CD4-positive, alpha-beta T cell (primary cell): Measurements from ENCODE around the gene VPS18. TPM values are rescaled to one million over a fixed set of nuclear protein-coding genes. Genes with fewer than 3 reads are reported as not detected.

Source experiments
- ATAC-seq: fragments of 200-7000 bp; cut with Tn5 transposase; one replicate; pipeline ENCODE4 v1.10.0; 2022; ENCODE audit warnings: mild to moderate bottlenecking; ENCODE audit not compliant: poor library complexity
- CTCF ChIA-PET: fragments of 350-600 bp; sonication (Branson Sonifier 250); formaldehyde crosslinking; loops from one replicate; lab custom pipeline; 2021; ENCODE audit warnings: antibody characterized with exemption, inconsistent platforms; lab: Charles Lee
- POLR2A ChIA-PET: fragments of 350-600 bp; sonication (Branson Sonifier 250); formaldehyde crosslinking; loops from one replicate; lab custom pipeline; 2021; ENCODE audit warnings: antibody characterized with exemption, inconsistent platforms; lab: Charles Lee
- DNase-seq, 14 experiments: peaks; one replicate each; pipeline ENCODE4 v3.0.0-alpha.2; 2013 to 2020; ENCODE audit warnings: mixed read lengths in 2 of 14
- H3K27ac ChIP-seq, 2 donors: one replicate each; pipeline versions ENCODE4 v1.5.1 to v1.7.0; 2013; ENCODE audit warnings: low read length in 2 of 2, low read depth in 1 of 2, mild to moderate bottlenecking in 1 of 2
- H3K27me3 ChIP-seq, 2 experiments: 1 replicate in 1 of 2; 2 replicates in 1 of 2; pipeline versions ENCODE4 v1.6.1 to v1.7.0; 2013; ENCODE audit warnings: low read length in 2 of 2, control low read depth in 1 of 2, mild to moderate bottlenecking in 1 of 2, moderate library complexity in 1 of 2; ENCODE audit not compliant: insufficient read depth in 2 of 2, control insufficient read depth in 1 of 2
- H3K36me3 ChIP-seq: one replicate; pipeline ENCODE4 v1.6.1; 2013; ENCODE audit warnings: low read length, control low read depth; ENCODE audit not compliant: insufficient read depth
- H3K4me1 ChIP-seq: one replicate; pipeline ENCODE4 v1.6.1; 2013; ENCODE audit warnings: low read length, control low read depth; ENCODE audit not compliant: insufficient read depth
- H3K4me3 ChIP-seq: one replicate; pipeline ENCODE4 v1.5.1; 2013; ENCODE audit warnings: mild to moderate bottlenecking, low read length, moderate library complexity
- H3K9me3 ChIP-seq, 2 experiments: 1 replicate in 1 of 2; 2 replicates in 1 of 2; pipeline versions ENCODE4 v1.6.1 to v1.7.0; 2013; ENCODE audit warnings: low read length in 2 of 2, mild to moderate bottlenecking in 2 of 2, control low read depth in 1 of 2, moderate library complexity in 1 of 2; ENCODE audit not compliant: control insufficient read depth in 1 of 2, insufficient read depth in 1 of 2
- H3K27ac Mint-ChIP-seq: one replicate; pipeline ENCODE4 v1.8.0; 2020; ENCODE audit warnings: mixed read lengths
- H3K27me3 Mint-ChIP-seq: one replicate; pipeline ENCODE4 v1.8.0; 2021; ENCODE audit warnings: mixed read lengths
- H3K36me3 Mint-ChIP-seq: one replicate; pipeline ENCODE4 v1.8.0; 2021; ENCODE audit warnings: low read depth, mixed read lengths
- H3K4me1 Mint-ChIP-seq: one replicate; pipeline ENCODE4 v1.8.0; 2021; ENCODE audit warnings: low read depth, mixed read lengths
- H3K4me3 Mint-ChIP-seq: one replicate; pipeline ENCODE4 v1.8.0; 2020; ENCODE audit warnings: mild to moderate bottlenecking, mixed read lengths
- H3K9me3 Mint-ChIP-seq: one replicate; pipeline ENCODE4 v1.8.0; 2020; ENCODE audit warnings: mixed read lengths
- CTCF ChIP-seq: fragments of 200-600 bp; IDR thresholded peaks from one replicate; pipeline ENCODE4 v1.8.0; 2022; ENCODE audit warnings: antibody characterized with exemption, mild to moderate bottlenecking
- intact Hi-C, 2 experiments: fragments of 100-400 bp; cut with DNase I in 1 of 2; cut with micrococcal nuclease in 1 of 2; formaldehyde crosslinking; loops; one replicate each; pipeline versions ENCODE4 v1.15.1 to v1.9.0; 2023 to 2025; cut with DNase I, micrococcal nuclease
- total RNA-seq, 174 experiments: library from RNA in 2 of 174; stranded (reverse) in 2 of 174; gene quantifications; one replicate each; pipeline ENCODE4 v1.2.3 and lab custom pipeline; 2021 to 2026

VPS18 gene
- total RNA-seq, 2 experiments from 2014 or later, result 20.8 to 21.7 TPM

DNA sequence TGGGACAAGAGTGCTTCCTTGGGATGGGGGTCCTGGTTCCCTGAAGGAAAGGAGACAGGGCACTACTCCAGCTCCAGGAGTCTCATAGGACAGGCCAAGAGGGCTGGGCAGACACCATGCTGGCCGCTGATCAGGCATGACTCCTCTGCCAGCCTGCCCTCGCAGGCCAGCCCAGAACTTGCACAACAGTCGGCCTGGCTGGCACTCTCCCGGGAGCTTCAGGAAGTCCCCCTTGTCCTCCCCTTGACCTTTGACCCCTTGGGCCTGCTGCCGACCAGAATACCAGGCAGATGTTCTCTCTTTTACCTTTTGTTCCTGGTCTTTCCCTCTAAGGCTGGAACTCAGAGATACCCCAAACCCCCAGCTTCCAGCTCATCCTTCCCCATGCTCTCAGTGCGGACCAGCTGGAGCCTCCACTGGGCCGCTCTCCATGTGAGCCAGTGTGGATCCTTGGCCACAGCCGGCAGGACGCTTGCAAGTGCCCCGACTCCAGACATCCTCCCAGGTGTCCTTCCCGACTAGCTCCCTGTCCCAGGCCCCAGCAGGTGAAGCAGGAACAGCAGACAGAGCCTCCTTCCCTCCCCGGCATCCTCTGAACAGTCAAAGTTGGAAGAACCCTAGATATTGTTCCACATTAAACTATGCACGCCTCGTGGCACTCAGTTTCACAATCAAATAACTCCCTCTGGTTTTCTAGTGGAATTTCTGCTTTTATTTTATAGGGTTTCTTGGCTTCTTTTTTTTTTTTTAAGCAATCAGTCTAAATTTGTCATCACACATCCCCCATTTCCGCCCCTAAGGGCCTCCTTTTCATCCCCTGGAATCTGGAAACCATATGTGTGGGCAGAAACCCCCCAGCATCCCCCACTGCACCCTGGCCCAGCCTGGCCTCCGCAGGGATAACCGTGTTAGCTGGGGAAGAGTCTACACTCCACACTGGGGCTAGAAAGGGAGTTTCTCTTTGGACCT, 15.7 kb downstream of the VPS18 start:
- no peak for ATAC-seq

DNA sequence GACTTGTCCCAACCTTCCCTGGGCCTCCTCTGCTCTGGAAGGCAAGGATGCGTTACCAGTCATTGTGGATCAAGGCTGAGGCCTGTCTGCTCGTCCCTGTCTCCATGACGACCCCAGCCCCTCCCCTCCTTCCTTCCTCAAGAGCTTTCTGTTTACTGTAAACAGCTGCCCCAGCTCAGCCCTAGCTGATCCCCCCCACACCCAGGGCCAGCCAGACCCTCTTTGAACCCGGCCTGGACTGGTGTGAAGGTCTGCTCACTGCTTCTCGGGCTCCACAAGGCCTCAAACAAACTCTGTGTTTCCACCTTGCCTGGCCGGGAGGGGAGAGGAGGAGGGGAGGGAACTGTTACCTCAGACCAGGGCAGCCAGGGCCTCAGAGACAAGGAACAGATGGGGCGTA, 16.9 kb downstream of the VPS18 start:
- DNase-seq, result no peak
- H3K36me3 ChIP-seq, result no peaks in the 10 kb centered on the region
- H3K9me3 ChIP-seq, result no peaks in the 10 kb centered on the region
- Mint-ChIP-seq H3K9me3 (no peaks in the 10 kb centered on the region), H3K36me3 (no peaks in the 10 kb centered on the region), H3K4me1 (peaks cover 16% of the 10 kb centered on the region), H3K27ac (no peak overlapping the region), H3K27me3 (no peaks in the 10 kb centered on the region), H3K4me3 (no peak overlapping the region)
- no peaks in the 10 kb centered on the region for H3K27me3 ChIP-seq
- no peak overlapping the region for H3K4me3 ChIP-seq
- POLR2A ChIA-PET, result no interaction called here
- no peak for TF ChIP-seq CTCF
- CTCF ChIA-PET, result interaction anchor here (0.6 kb wide), 1 partner anchor 62 kb away, joined by 3 read pairs; no protein-coding TSS in a partner anchor
- no peak overlapping the region for H3K27ac ChIP-seq
- ATAC-seq, result no peak
- peaks cover 21% of the 10 kb centered on the region for H3K4me1 ChIP-seq
- intact Hi-C loops, result no loop called here

More for the DNA sequence above, 15.7 kb downstream of the VPS18 start:
- no peaks in the 10 kb centered on the region for H3K27me3 Mint-ChIP-seq
- H3K4me3 Mint-ChIP-seq, result peak overlapping the region; percentile 0
- intact Hi-C loops, result loop anchor here (5.0 to 10.0 kb wide), 3 partner anchors 45 to 905 kb away; partner anchors contain the start of genes CHAC1 (in 1 of the 2), NUSAP1 (in 1 of the 2) and OIP5 (in 1 of the 2)
- ChIA-PET CTCF (interaction anchor here (2.0 kb wide), 1 partner anchor 15 kb away, joined by 6 read pairs; the partner anchor contains the start of gene VPS18), POLR2A (interaction anchor here (1.1 to 1.2 kb wide), 2 partner anchors 19 to 43 kb away, joined by 3 read pairs; partner anchors contain the start of gene CHAC1)
- peak in 3 of 14 experiments; percentile 1 to 49 (median 23) for DNase-seq
- no peak overlapping the region for H3K27ac ChIP-seq
- no peak overlapping the region for H3K4me3 ChIP-seq
- peaks cover 26% of the 10 kb centered on the region for H3K4me1 ChIP-seq
- no peaks in the 10 kb centered on the region for H3K9me3 ChIP-seq
- peak overlapping the region; percentile 84 for H3K27ac Mint-ChIP-seq
- no peaks in the 10 kb centered on the region for H3K9me3 Mint-ChIP-seq
- H3K4me1 Mint-ChIP-seq, result peaks cover 22% of the 10 kb centered on the region
- no peaks in the 10 kb centered on the region for H3K36me3 ChIP-seq
- H3K36me3 Mint-ChIP-seq, result no peaks in the 10 kb centered on the region
- no peak for TF ChIP-seq CTCF
- H3K27me3 ChIP-seq, result no peaks in the 10 kb centered on the region

DNA sequence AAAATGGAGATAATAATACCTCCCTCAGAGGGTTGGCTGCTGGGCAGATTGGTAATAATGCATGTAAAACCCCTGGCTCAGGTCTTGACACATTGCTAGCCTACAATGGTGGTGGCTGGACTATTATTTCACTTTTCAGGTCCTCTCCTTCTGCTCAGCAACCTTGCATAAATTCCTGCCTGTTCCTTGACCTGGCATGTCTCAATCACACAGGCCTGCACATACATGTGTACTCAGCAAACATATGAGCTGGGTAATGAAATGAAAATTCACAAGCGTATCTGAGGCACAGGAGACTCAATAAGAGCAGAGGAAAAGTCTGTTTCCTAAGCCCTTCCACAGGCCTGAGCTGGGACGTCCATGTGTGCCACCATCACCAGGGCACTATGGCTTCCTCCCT, 17.4 kb downstream of the VPS18 start:
- H3K27ac ChIP-seq, result no peak overlapping the region
- H3K4me3 ChIP-seq, result no peak overlapping the region
- ChIA-PET CTCF (interaction anchor here (0.6 kb wide), 1 partner anchor 62 kb away, joined by 3 read pairs; no protein-coding TSS in a partner anchor), POLR2A (no interaction called here)
- Mint-ChIP-seq H3K9me3 (no peaks in the 10 kb centered on the region), H3K4me1 (peaks cover 16% of the 10 kb centered on the region), H3K27me3 (no peaks in the 10 kb centered on the region), H3K4me3 (no peak overlapping the region), H3K27ac (no peak overlapping the region), H3K36me3 (no peaks in the 10 kb centered on the region)
- no peaks in the 10 kb centered on the region for H3K36me3 ChIP-seq
- no peak for DNase-seq
- no peaks in the 10 kb centered on the region for H3K9me3 ChIP-seq
- H3K27me3 ChIP-seq, result no peaks in the 10 kb centered on the region
- ATAC-seq, result no peak
- intact Hi-C loops, result loop anchor here in 1 of 2 experiments (2.0 kb wide), 1 partner anchor 21 kb away; no protein-coding TSS in a partner anchor
- H3K4me1 ChIP-seq, result peaks cover 16% of the 10 kb centered on the region
- TF ChIP-seq CTCF, result no peak
